Activated naive CD8-positive, alpha-beta T cell treated with anti-CD3 and anti-CD28 coated beads, Interleukin-2, amount 10 ng/mL, durations not matched to agents 7 days and 5 days (primary cell): ENCODE measurements around the gene CD6. TPM values are rescaled to one million over a fixed set of nuclear protein-coding genes. Genes with fewer than 3 reads are reported as not detected.

Source experiments
- ATAC-seq: fragments of 150-1000 bp; cut with Tn5 transposase; one replicate; pipeline ENCODE4 v1.10.0; 2021; ENCODE audit warnings: low read depth, moderate library complexity
- POLR2A ChIA-PET: fragments of 350-600 bp; sonication (Branson Sonifier 250); formaldehyde crosslinking; loops from one replicate; lab custom pipeline; 2021; ENCODE audit warnings: antibody characterized with exemption; lab: Charles Lee
- DNase-seq: peaks from one replicate; pipeline ENCODE4 v3.0.0; 2021
- H3K27ac Mint-ChIP-seq: one replicate; pipeline ENCODE4 v1.8.0; 2022; ENCODE audit warnings: mild to moderate bottlenecking, mixed read lengths
- H3K27me3 Mint-ChIP-seq: one replicate; pipeline ENCODE4 v1.8.0; 2022; ENCODE audit warnings: mild to moderate bottlenecking, moderate library complexity, mixed read lengths
- H3K36me3 Mint-ChIP-seq: one replicate; pipeline ENCODE4 v1.8.0; 2021; ENCODE audit warnings: mild to moderate bottlenecking, mixed read lengths
- H3K4me1 Mint-ChIP-seq: one replicate; pipeline ENCODE4 v1.8.0; 2021; ENCODE audit warnings: mixed read lengths
- H3K4me3 Mint-ChIP-seq: one replicate; pipeline ENCODE4 v1.8.0; 2022; ENCODE audit warnings: mild to moderate bottlenecking, moderate library complexity, mixed read lengths
- H3K9me3 Mint-ChIP-seq: one replicate; pipeline ENCODE4 v1.8.0; 2021; ENCODE audit warnings: mixed read lengths
- total RNA-seq, 2 experiments: library from RNA; stranded (reverse); gene quantifications; one replicate each; pipeline ENCODE4 v1.2.3, GENCODE V29; 2021

The CD6 gene
- total RNA-seq, 2 experiments from 2014 or later, result 274 to 285 TPM

DNA sequence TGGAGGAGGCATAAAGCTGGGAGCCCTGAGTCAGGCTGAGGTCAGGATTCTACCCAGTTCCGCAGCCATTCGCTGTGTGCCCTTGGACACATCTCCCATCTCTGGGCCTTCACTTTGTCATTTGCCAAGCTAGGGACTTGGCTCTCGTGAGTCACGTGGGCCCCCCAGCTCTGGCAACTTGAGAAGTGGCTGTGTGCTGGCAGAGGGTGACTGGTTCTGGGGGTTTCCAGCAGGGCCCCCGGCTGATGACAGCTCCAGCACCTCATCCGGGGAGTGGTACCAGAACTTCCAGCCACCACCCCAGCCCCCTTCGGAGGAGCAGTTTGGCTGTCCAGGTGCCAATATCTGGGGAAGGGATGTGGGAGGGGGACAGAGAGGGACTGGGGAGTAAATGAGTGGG lies 46.6 kb downstream of the CD6 start:
- no peak for ATAC-seq
- H3K27me3 Mint-ChIP-seq, result no peaks in the 10 kb centered on the region
- H3K4me3 Mint-ChIP-seq, result no peak overlapping the region
- peaks cover 45% of the 10 kb centered on the region for H3K36me3 Mint-ChIP-seq
- POLR2A ChIA-PET, result interaction anchor here (1.1 to 1.4 kb wide), 2 partner anchors 10 to 11 kb away, joined by 4 read pairs; no protein-coding TSS in a partner anchor
- peaks cover 36% of the 10 kb centered on the region for H3K4me1 Mint-ChIP-seq
- DNase-seq, result no peak
- peak overlapping the region; percentile 8 for H3K27ac Mint-ChIP-seq
- H3K9me3 Mint-ChIP-seq, result no peaks in the 10 kb centered on the region

DNA sequence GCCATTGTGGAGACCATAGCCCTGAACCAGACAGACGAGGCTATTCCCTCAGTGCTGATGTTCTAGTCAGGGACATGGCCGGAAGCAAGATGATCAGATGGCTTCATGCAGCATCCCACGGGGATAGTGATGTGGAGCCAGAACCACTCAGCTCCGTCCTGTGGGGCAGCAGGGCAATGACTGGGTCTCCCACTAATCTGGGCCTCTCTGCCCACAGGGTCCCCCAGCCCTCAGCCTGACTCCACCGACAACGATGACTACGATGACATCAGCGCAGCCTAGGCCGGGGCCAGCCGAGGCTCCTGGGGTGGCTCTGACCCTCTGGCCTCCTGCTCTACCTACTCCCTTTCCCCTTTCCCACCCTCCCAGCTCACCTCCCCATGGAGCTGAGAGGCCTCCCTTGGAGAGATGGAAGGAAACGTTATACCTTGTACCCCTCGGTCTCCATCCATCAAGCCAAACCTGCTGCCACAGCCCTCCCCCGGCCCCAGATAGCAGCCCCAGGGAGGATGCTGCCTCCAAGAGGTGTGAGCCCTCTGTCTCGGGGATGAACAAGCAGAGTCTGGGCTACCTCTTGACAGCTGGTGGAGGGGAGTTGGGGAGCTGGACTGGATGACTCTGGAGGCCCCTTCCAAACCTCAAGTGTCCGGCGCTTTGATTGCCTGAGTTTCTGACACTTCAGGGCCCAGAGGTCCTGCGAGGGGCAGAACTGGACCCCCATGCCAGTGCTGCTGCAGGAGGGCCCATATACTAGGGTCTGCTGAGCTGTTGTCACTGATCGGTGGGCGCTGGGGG lies 47.8 kb downstream of the CD6 start:
- no peak for ATAC-seq
- Mint-ChIP-seq H3K4me1 (peaks cover 45% of the 10 kb centered on the region), H3K27ac (peak overlapping the region; percentile 62), H3K27me3 (no peaks in the 10 kb centered on the region), H3K36me3 (peaks cover 36% of the 10 kb centered on the region), H3K4me3 (no peak overlapping the region), H3K9me3 (no peaks in the 10 kb centered on the region)
- POLR2A ChIA-PET, result interaction anchor here (0.9 to 1.4 kb wide), 3 partner anchors 12 to 23 kb away, joined by 3 to 4 read pairs (median 3); no protein-coding TSS in a partner anchor
- DNase-seq, result no peak

DNA sequence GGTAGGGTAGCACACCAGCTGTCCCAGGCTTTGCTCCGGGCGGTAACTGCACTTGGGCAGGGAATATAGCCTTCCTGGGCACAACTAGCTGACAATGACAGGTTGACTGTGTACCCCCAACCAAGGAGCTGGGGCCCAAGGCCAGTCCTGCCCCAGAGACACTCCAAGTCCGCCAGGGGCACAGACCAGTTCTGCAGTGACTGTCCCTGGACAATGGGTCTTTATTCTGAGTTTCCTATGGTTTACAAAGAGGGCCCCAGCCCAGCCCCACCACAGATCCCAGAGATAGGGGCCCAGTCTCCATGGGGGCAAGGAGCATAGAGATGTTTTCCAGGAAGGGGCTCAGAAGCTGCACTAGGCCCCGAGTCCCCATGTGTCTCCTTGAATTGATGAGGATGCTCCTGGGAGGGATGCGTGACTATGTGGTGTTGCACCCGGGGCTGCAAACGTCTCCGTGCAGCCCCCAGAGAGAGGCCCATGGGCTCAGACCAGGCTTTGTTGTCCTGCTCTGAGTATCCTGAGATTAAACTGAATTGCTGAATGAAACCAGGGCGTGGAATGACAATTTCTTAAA lies 48.4 kb downstream of the CD6 start:
- H3K4me1 Mint-ChIP-seq, result peaks cover 50% of the 10 kb centered on the region
- POLR2A ChIA-PET, result interaction anchor here (0.9 to 1.3 kb wide), 3 partner anchors 14 to 43 kb away, joined by 3 to 5 read pairs (median 3); no protein-coding TSS in a partner anchor
- ATAC-seq (no peak), DNase-seq (no peak)
- no peaks in the 10 kb centered on the region for H3K9me3 Mint-ChIP-seq
- peaks cover 36% of the 10 kb centered on the region for H3K36me3 Mint-ChIP-seq
- no peak overlapping the region for H3K4me3 Mint-ChIP-seq
- no peaks in the 10 kb centered on the region for H3K27me3 Mint-ChIP-seq
- H3K27ac Mint-ChIP-seq, result peak overlapping the region; percentile 90

DNA sequence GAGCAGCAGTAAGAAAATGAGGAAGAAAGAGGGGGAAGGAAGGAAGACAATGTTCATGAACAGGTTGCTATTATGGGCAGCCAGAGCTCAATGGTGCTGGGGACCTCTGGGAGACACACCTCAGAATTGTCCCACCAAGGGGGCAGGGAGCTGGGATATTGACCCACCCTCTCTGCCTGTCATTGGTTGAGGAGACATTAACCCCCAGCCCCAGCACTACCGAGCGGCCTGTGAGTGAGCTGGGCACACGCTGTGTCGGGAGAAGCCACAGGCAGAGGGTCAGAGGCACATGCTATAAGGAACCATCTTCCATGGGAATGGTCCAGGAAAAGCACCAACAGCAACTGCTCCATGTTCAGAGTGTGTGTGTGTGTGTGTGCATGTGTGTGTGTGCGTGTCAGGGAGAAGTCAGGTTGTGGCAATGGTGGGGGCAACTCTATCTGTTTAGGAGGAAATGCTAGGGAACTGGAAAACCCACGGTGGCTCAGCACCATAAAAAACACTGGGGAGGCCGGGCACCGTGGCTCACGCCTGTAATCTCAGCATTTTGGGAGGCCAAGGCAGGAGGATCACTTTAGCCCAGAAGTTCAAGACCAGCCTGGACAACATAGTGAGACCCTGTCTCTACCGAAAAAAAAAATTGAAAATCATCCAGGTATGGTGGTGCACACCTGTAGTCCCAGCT lies 49.2 kb downstream of the CD6 start:
- Mint-ChIP-seq H3K9me3 (no peaks in the 10 kb centered on the region), H3K4me1 (peaks cover 58% of the 10 kb centered on the region), H3K36me3 (peaks cover 30% of the 10 kb centered on the region), H3K4me3 (peak overlapping the region; percentile 70), H3K27me3 (no peaks in the 10 kb centered on the region), H3K27ac (peak overlapping the region; percentile 90)
- ATAC-seq (no peak), DNase-seq (no peak)
- POLR2A ChIA-PET, result interaction anchor here (0.5 to 1.3 kb wide), 4 partner anchors 21 to 122 kb away, joined by 3 to 5 read pairs (median 4); no protein-coding TSS in a partner anchor

DNA sequence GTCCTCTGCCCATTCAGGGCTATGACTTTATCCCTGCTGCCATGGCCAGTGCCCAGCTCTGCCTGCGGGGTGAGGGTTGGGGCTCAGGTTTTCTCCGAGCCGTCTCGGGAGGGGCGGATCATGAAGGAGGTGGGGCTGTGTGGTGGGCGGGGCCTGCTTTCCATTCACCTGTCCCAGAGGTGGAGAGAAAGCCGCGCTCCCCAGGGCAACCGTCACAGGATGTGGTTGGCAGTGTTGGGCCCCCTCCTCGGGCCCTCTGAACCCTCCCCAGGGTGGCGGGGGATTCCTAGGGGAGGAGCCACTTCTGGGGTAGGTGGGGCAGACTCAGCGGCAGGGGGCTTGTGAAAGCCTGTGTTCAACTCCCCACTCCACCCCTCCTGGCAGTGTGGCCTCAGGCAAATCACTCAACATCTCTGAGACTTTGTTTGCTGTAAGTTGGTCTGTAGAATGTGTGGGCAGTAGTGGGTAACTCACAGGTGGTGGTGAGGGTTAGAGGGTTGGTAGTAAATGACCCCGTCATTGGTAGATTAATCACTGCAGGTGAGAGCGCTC lies 50.3 kb downstream of the CD6 start:
- ATAC-seq (peak; percentile 51), DNase-seq (peak; percentile 80)
- Mint-ChIP-seq H3K9me3 (no peaks in the 10 kb centered on the region), H3K27me3 (no peaks in the 10 kb centered on the region), H3K36me3 (peaks cover 27% of the 10 kb centered on the region), H3K27ac (peak overlapping the region; percentile 90), H3K4me1 (peaks cover 67% of the 10 kb centered on the region), H3K4me3 (peak overlapping the region; percentile 70)
- POLR2A ChIA-PET, result interaction anchor here (0.8 to 2.5 kb wide), 4 partner anchors 16 to 60 kb away, joined by 4 to 11 read pairs (median 6); no protein-coding TSS in a partner anchor

DNA sequence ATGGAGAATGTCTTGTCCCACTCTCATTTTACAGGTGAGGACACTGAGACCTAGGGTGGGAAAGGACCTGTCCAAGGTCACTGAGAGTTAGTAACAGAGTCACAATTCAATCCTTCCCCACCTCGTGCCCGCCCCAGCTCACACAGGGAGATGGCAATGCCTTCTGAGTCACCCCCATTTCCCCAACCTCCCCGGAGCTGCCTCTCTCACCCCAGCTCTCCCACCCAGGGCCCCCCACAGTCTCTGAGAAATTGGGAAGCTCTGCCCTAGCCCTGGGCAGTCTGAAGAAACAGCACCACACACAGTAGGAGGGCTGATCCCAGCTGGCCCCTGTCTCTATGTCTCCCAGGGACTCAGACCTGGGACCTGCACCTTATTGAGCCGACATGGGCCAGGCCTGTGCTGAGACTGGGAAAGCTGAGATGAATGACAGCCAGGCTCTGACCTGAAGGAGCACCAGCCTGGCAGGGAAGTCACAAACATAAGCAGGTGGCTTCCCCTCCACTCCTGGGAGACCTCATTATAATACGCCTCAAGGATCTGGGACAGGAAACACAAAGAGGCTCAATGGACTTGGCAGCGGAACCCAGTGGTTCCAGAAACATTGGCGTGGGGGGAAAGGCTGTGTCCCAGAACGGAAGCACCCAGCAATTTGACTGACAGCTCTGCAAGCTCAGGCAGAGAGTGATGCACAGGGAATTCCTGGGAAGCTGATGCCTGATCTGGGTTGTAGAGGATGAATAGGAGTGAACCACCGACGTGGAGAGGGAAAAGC lies 51.0 kb downstream of the CD6 start:
- H3K4me3 Mint-ChIP-seq, result peak overlapping the region; percentile 70
- peaks cover 27% of the 10 kb centered on the region for H3K36me3 Mint-ChIP-seq
- H3K4me1 Mint-ChIP-seq, result peaks cover 72% of the 10 kb centered on the region
- no peaks in the 10 kb centered on the region for H3K27me3 Mint-ChIP-seq
- no peak for ATAC-seq
- POLR2A ChIA-PET, result interaction anchor here (0.7 to 2.5 kb wide), 11 partner anchors 8 to 89 kb away, joined by 3 to 20 read pairs (median 3); no protein-coding TSS in a partner anchor
- peak; percentile 44 for DNase-seq
- no peaks in the 10 kb centered on the region for H3K9me3 Mint-ChIP-seq
- peak overlapping the region; percentile 90 for H3K27ac Mint-ChIP-seq

DNA sequence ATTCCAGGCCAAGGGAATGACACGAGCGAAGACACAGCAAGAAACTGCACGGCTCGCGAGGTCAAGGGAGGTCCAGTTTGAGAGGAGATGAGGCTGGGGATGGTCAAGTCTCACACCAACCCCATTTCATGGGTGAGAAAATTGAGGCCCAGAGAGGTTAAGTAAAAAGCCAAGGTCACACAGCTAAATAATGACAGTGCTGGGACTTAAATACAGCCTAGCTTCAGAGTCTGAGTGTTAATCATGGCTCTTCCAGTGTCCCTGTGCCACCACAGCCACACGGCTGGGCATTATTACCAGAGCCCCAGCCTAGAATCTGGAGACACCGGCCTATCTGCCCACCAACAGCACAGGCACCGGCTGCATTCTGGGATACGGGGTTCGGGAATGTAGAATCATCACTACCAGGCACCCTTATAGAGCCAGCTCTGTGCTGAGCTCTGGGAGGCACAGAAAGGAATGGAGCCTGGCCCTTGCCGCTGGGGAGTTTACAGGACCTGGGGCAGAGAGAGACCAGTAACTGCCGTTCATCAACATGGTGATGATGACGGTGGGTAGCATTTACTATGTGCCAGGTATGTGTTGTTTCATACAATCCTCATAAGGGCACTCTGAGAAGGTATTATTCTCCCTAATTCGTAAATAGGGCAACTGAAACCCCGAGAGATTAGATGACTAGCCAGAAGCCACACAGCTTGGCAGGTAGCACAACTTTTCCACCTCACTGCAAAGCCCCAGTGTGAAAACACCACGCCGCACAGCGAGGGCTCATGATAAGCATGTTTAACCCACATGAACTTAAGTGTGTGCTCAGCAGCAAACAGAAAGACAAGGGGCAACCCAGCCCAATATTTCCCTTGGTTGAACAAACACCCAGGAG lies 51.8 kb downstream of the CD6 start:
- H3K36me3 Mint-ChIP-seq, result peaks cover 25% of the 10 kb centered on the region
- peaks cover 80% of the 10 kb centered on the region for H3K4me1 Mint-ChIP-seq
- no peaks in the 10 kb centered on the region for H3K27me3 Mint-ChIP-seq
- ATAC-seq (peak; percentile 17), DNase-seq (peak; percentile 57)
- H3K4me3 Mint-ChIP-seq, result peak overlapping the region; percentile 70
- POLR2A ChIA-PET, result interaction anchor here (0.7 to 2.5 kb wide), 11 partner anchors 8 to 89 kb away, joined by 3 to 20 read pairs (median 3); no protein-coding TSS in a partner anchor
- H3K27ac Mint-ChIP-seq, result peak overlapping the region; percentile 90
- no peaks in the 10 kb centered on the region for H3K9me3 Mint-ChIP-seq

DNA sequence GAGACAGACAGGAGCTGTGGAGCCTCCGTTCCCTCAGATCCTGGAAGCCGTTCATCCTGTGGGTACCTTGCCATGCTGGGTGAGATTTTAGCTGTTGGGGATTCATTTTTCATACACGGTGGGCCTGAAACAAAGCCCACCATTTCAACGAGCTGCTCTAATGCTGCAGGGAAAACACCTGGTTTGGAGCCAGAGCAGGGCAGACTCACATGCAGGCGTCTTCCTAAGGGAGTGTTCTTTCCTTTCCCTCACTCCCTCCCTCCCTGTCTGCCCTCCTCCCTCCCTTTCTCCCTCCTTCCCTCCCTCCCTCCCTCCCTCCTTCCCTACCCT lies 52.5 kb downstream of the CD6 start:
- Mint-ChIP-seq H3K9me3 (no peaks in the 10 kb centered on the region), H3K4me3 (peak overlapping the region; percentile 47), H3K27me3 (no peaks in the 10 kb centered on the region), H3K36me3 (peaks cover 22% of the 10 kb centered on the region), H3K4me1 (peaks cover 82% of the 10 kb centered on the region), H3K27ac (peak overlapping the region; percentile 90)
- DNase-seq (no peak), ATAC-seq (no peak)
- POLR2A ChIA-PET, result interaction anchor here (0.9 to 2.5 kb wide), 4 partner anchors 18 to 58 kb away, joined by 5 to 20 read pairs (median 9); no protein-coding TSS in a partner anchor

DNA sequence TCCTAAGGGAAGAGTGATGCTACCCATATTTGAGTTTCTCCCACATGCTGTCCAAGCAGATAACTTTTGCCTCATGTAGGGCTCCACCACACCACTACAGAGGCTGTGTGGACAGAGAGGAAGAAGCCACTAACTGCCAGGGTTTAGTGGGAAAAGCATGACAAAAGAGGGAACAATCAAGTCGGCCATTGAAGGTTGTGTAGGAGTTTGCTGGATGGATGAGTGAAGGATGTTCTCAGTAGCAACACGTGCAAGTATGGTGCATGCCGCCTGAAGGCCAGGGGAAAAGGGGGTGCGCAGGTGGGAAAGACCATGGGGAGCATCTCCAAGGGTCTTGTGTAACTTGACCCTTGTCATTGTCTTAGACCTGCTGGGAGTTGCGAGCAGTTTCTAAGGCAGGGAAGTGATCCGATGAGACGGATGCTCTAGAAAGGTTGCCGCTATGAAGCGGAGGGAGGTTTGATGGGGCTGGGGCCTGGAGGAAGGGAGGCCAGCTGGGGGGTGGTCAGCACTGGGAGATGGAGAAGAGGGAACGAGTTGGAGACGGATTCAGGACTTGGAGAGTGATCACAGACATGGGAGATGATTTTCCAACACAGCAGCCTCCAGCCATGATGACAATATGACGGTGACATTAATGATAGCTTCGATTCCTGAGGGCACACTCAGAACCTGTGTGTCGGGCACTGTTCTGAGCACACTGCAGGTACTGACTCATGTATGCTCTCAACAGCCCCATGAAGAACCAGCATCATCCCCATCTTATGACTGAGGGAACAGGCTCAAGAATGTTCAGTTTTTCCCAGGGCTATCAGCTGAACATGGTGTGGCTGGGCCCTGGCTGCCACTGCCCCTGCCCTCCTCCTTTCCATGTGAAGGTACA lies 53.7 kb downstream of the CD6 start:
- ATAC-seq (no peak), DNase-seq (no peak)
- H3K36me3 Mint-ChIP-seq, result peaks cover 18% of the 10 kb centered on the region
- H3K4me3 Mint-ChIP-seq, result peak overlapping the region; percentile 84
- POLR2A ChIA-PET, result interaction anchor here (0.9 to 4.2 kb wide), 12 partner anchors 17 to 110 kb away, joined by 3 to 80 read pairs (median 8); partner anchors contain the start of gene CD5
- peaks cover 86% of the 10 kb centered on the region for H3K4me1 Mint-ChIP-seq
- peak overlapping the region; percentile 95 for H3K27ac Mint-ChIP-seq
- H3K9me3 Mint-ChIP-seq, result no peaks in the 10 kb centered on the region
- H3K27me3 Mint-ChIP-seq, result no peaks in the 10 kb centered on the region

DNA sequence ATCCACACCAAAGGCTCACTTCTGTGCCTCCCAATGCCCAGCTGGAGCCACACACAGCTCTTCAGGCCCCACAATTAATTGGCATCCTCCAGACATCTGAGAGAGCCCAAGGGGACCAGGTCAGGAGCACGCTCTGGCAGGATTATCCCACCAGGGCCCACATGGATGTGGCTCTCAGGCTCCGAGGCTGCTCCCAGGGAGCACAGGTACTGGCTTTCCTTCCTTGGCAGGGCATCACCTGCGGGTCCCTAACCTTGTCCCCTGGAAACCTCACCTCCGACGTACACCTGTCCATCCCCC lies 54.3 kb downstream of the CD6 start:
- no peak for DNase-seq
- peak; percentile 0 for ATAC-seq
- Mint-ChIP-seq H3K27me3 (no peaks in the 10 kb centered on the region), H3K4me1 (peaks cover 81% of the 10 kb centered on the region), H3K27ac (peak overlapping the region; percentile 95), H3K9me3 (no peaks in the 10 kb centered on the region), H3K36me3 (peaks cover 15% of the 10 kb centered on the region), H3K4me3 (peak overlapping the region; percentile 84)
- POLR2A ChIA-PET, result interaction anchor here (0.6 to 4.2 kb wide), 18 partner anchors 9 to 111 kb away, joined by 3 to 80 read pairs (median 8); partner anchors contain the start of gene CD5
